NCI-H774 (cell line): ENCODE results near the gene RNF4.
A peak's percentile ranks its signal among the peaks of the same experiment; 100 is the strongest.

Experiments
- DNase-seq: peaks from one replicate; lab custom pipeline; 2025; lab: John Stamatoyannopoulos, UW

Gene RNF4

DNA sequence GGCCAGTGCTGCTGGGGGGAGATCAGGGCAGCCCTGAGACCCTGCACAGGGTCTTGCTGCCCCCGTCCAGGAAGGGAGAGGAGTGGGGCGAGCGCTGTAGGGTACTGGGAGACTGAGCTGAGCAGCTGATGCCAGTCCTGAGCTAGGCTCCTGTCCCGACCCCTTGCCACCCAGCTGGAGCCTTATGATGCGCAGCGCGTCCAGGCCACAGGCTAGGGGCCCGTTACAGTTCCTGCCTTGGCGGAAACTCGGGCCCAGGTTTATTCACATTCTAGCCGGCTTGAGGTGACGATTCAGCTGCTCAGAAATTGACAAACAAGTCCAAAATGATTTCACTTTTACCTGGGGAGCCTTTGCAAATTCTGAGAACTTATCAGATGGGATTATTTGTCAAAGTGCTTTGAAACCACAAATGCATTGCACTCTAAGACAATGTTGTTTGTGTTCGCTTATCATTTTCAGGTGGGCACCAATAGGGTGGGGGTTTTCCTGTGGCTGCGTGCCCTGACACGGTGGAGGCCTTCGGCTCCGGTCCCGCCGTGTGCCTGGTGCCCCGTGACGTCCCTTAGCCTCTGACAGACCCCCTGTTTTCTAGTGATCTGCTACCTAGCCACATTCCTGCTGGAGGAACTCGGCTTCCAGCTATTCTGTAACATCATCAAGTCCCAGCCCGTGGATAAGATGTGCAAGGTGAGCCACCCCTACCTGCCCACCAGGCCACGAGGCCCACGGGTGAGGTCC lies 31.3 kb upstream of the RNF4 start:
- no peak for DNase-seq

GRCh38 chr4:2438822-2439718 lies 29.8 kb upstream of the RNF4 start:
- DNase-seq, result no peak

- peak; percentile 31 for DNase-seq
Measured at GRCh38 chr4:2441393-2442174, 27.3 kb upstream of the RNF4 start.

- DNase-seq, result no peak
Measured at GRCh38 chr4:2442175-2442993, 26.5 kb upstream of the RNF4 start.

DNA sequence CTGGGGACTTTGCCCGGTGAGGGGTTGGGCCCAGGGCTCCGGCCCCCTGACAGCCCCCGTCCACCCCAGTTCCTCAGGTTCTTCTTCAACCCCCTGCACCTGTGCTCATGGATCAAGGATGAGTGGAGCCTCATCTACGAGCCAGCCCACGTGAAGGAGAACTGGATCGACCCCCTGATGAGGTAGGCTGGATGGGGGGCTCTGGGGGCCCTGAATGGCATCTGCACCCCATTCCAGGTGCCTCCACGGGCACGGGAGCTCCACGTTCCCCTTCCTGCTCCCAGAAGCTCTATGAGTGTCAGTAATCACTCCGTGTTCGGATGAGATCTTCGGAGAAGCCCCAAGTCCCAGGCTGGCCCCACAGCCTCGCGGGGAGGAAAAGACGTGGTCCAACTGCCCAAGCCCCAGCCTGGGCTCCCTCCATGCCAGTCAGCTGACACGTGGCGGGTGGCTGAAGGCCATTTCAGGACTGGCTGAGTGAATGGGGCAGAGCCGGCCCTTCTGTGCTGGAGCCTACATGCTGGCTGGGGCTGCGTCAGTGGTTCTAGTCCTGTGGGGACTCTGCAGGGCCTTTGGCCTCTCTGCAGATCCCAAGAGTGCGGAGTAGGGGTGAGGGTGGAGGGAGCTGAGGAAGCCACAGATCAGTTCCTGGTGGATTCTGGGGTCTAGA lies 25.7 kb upstream of the RNF4 start:
- DNase-seq, result no peak

DNA sequence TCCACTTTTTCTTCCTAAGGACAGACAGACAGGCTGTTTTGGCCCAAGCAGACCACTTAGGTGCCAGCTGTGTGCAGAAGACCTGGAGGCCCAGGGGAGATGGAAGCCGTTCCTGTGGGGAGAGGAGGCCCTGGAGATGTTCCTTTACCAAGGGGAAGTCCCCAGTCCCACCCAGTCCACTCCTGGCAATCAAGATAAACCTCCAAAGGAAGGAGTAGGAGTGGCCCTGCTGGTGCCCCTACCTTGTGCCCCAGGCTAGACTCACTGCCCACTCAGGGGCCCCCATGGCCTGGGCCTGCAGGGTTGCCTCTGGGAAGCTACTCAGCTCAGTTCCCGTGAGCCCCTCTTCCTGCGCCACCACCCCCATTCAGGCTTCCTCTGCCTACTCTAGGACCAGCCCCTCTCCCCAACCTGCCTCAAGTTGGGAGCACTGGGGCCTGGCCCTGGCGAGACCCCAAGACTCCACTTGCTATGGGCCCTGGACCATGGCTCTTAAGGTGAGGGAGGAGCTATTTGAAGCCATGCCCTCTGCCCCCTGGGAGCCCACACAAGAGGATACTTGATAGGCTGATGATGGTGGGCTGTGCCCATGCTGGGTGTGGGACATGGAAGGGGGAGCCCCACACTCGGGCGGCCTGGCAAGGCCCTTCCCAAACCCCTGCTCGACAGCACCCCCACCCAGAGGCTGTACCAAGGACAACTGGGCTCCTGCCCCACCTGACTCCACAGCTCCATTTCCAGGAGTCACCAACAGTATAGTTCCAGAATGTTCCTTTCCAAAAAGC lies 24.8 kb upstream of the RNF4 start:
- DNase-seq, result no peak

- DNase-seq, result no peak
Measured at GRCh38 chr4:2445130-2445529, 23.8 kb upstream of the RNF4 start.

DNA sequence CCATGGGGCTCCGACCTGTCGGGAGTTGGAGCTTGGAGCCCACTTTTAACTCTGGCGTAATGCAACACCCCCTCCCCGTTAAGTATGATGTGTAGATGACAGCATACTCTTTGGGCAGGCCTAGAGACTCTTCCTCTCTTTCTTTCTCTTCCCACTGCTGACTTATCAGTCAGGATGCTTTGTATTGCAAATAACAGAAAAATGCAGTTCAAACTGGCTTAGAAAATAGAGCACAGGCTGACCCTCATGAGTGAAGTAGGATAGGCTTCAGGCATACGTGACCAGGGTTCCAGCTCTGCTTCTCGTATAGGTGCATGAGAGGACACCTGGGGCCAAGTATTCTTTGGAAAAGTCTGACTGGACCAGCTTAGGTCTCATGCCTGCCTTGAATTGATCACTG lies 23.3 kb upstream of the RNF4 start:
- DNase-seq, result no peak

DNA sequence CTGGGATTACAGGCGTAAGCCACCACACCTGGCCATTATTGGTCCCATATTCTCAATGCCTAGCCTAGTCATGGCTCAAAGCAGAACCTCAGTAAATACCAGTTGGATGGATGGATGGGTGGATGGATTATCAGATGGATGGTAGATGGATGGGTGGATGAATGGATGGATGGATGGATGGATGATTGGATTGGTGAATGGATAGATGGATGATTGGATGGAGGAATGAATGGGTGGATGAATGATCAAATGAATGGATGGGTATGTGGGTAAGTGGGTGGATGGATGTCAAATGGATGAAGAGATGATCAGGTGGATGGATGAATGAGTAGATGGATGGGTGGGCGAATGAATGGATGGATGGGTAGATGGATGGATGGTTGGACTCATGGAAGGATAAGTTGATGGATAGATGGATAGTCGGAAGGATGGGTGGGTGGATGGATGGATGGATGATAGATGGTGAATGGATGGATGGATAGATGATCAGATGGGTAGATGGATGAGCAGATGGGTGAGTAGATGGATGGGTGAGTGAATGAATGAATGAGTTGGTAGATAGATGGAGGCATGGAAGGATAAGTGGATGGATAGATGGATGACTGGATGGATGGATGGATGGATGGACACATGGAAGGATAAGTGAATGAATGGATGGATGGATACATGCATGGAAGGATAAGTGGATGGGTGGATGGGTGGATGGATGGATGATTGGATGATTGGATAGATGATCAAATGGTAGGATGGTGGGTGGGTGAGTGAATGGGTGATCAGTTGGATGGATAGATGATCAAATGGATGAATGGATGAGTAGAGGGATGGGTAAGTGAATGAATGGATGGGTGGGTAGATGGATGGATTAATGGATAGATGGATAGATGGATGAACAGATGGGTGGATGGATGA lies 22.0 kb upstream of the RNF4 start:
- DNase-seq, result no peak

DNA sequence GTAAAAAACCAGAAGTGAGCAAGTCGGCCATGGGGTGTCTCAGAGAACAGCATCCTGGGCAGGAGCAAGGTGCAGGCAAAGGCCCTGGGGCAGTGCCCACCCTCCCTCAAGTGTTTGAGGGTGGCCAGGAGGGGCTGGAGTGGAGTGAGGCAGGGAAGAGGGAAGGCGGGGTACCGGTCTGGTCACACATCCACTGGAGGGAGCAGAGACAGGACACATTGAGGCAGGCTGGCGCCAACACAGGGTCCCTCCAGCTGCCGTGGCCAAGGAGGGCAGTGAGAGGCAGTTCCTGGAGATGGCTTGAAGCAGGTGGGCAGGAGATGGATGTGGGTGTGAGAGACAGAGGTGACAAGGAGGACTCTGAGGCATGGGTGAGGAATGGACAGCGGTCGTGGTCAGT lies 20.3 kb upstream of the RNF4 start:
- DNase-seq, result no peak

- DNase-seq, result no peak
Measured at GRCh38 chr4:2449051-2449450, 19.9 kb upstream of the RNF4 start.

DNA sequence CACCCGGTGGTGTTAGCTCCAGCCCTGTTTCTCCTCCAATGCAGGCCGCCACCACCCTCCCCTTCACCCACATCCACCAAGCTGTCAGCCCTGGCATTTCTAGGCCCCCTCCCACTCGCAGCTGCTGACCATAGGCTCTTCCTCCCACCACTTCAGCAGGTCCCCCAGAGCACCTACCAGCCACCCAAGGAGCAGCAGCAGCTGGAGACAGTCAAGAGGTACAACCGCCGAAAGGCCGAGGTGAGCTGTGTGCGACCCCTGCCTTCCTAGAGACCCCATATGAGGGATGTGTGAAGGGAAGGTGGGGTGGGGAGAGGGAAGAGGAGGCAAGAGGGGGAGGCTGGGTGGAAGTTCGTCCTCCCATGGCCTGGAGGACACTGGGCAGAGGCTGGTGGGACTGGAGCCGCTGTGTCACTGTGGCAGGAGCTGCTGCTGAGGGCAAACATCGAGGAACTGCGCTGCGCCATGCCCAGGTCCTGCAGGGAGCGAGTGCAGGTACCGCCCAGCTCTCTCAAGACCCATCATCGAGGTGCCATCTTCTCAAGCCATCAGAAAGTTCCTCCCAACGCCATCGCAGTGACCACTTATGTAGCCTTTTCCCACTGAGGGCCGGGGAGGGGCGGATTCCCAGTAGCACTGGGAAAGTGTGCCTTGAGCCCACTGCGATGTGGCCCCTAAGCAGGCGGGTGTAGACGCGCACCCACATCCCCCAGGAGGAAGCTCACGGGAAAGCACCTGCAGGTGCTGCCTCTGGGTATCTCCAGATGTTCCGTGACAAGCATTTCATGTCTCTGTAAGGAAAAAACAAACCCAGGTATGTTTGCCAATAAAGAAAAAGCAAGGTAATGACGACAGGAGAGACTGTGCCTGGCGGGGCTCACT lies 19.2 kb upstream of the RNF4 start:
- DNase-seq, result no peak

DNA sequence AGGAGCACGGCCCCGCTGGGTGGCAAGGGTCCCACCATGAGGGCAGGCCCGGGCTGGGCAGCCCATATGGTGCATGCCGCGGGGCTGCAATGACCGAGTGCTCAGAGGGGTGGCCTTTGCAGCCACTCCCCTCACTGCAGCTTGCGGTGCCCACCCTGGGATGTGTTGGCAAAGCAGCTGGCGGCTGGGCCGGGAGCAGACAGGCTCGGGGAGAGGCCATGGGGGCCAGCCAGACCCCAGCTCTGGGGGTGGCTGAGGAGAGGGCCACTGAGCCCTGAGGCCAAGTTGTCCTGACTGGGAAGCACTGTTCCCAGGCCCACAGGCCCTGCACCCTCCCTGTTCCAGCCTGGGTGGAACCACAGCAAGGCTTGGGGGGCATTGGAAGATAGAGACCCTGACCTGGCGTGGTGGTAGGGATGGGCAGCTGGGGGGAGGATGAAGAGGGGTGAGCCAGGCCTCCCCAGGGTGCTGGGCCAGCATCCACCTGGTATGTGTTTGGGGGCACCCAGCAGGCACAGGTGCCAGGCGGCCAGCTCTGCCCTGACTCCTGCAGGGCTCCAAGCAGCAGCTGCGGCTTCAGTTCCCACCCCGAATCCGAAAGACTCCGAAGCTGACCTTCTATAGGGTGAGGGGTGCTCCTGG lies 18.4 kb upstream of the RNF4 start:
- DNase-seq, result no peak

DNA sequence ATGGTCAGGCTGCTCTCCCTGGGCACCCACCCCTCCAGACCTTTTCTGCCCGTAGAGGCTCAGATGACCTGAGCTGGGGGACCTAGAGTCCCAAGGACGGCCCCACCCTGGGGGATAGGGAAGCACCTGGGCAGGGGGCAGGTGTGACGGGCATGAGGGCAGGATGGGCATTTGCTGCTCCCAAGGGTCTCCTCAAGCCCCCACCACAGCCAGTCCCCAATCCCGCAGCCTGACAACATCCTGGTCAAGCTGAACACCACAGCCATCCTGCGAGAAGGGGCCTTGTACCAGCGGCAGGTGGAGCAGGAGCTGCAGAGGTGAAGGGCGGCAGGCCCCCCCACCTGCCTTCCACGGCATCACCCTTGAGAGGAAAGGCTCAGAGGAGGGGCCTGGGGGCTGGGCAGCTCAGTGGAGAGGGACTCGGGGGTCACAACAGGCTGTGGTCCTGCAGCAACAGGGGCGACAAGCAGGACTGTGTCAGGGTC lies 17.8 kb upstream of the RNF4 start:
- no peak for DNase-seq

- DNase-seq, result no peak
Measured at GRCh38 chr4:2451821-2452785, 16.8 kb upstream of the RNF4 start.
